ENCODE results near the gene GGCT.
"Not testable (repeated sequence)": the region's sequence is repeated elsewhere in the genome, so short reads cannot be mapped to it uniquely, and the experiment has no call there.

Gene GGCT

GRCh38 chr7:30504301-30505173 lies at the start of gene GGCT:
GGCT (minus strand) TSS chr7:30504829; CDS start chr7:30504709, 120 bp downstream.
- peak; percentile 91 to 97 for DNase-seq (ENCODE audit: low read depth in 2 of 2)

- DNase-seq (ENCODE audit: low read depth in 2 of 2): no peak
Measured at GRCh38 chr7:30553546-30553945, 48.9 kb upstream of the GGCT start.

GRCh38 chr7:30553141-30553540 lies 48.5 kb upstream of the GGCT start:
- DNase-seq (ENCODE audit: low read depth in 2 of 2): no peak

GRCh38 chr7:30552330-30552729 lies 47.7 kb upstream of the GGCT start:
- DNase-seq (ENCODE audit: low read depth in 2 of 2): no peak

- DNase-seq (ENCODE audit: low read depth in 2 of 2): no peak
Measured at GRCh38 chr7:30549931-30550493, 45.4 kb upstream of the GGCT start.

GRCh38 chr7:30548845-30549244 lies 44.2 kb upstream of the GGCT start:
- DNase-seq (ENCODE audit: low read depth in 2 of 2): no peak

GRCh38 chr7:30546596-30546995 lies 42.0 kb upstream of the GGCT start:
- no peak for DNase-seq (ENCODE audit: low read depth in 2 of 2)

- DNase-seq (ENCODE audit: low read depth in 2 of 2): no peak
Measured at GRCh38 chr7:30545791-30546555, 41.3 kb upstream of the GGCT start.

GRCh38 chr7:30543813-30544525 lies 39.3 kb upstream of the GGCT start:
- DNase-seq (ENCODE audit: low read depth in 2 of 2): no peak

- DNase-seq (ENCODE audit: low read depth in 2 of 2): not testable (repeated sequence)
Measured at GRCh38 chr7:30543115-30543514, 38.5 kb upstream of the GGCT start.

- DNase-seq (ENCODE audit: low read depth in 2 of 2): no peak
Measured at GRCh38 chr7:30533886-30534285, 29.3 kb upstream of the GGCT start.

- DNase-seq (ENCODE audit: low read depth in 2 of 2): no peak
Measured at GRCh38 chr7:30531286-30531685, 26.7 kb upstream of the GGCT start.

GRCh38 chr7:30530373-30530772 lies 25.7 kb upstream of the GGCT start:
- DNase-seq (ENCODE audit: low read depth in 2 of 2): no peak

GRCh38 chr7:30528779-30529178 lies 24.1 kb upstream of the GGCT start:
- no peak for DNase-seq (ENCODE audit: low read depth in 2 of 2)

- not testable (repeated sequence) for DNase-seq (ENCODE audit: low read depth in 2 of 2)
Measured at GRCh38 chr7:30527297-30527696, 22.7 kb upstream of the GGCT start.

- DNase-seq (ENCODE audit: low read depth in 2 of 2): no peak
Measured at GRCh38 chr7:30526163-30526562, 21.5 kb upstream of the GGCT start.

GRCh38 chr7:30525429-30525828 lies 20.8 kb upstream of the GGCT start:
- DNase-seq (ENCODE audit: low read depth in 2 of 2): no peak

GRCh38 chr7:30524545-30524944 lies 19.9 kb upstream of the GGCT start:
- no peak for DNase-seq (ENCODE audit: low read depth in 2 of 2)

- DNase-seq (ENCODE audit: low read depth in 2 of 2): no peak
Measured at GRCh38 chr7:30523466-30523865, 18.8 kb upstream of the GGCT start.

- no peak for DNase-seq (ENCODE audit: low read depth in 2 of 2)
Measured at GRCh38 chr7:30522159-30522558, 17.5 kb upstream of the GGCT start.

- DNase-seq (ENCODE audit: low read depth in 2 of 2): no peak
Measured at GRCh38 chr7:30521532-30521931, 16.9 kb upstream of the GGCT start.

- no peak for DNase-seq (ENCODE audit: low read depth in 2 of 2)
Measured at GRCh38 chr7:30519122-30519521, 14.5 kb upstream of the GGCT start.
